OCI-LY1 (cell line): ENCODE measurements around the gene GALNT13.

Source experiments
- H2AFZ ChIP-seq: fragments of 200-600 bp; sonication (generic), shearing (Covaris generic); 2 replicates; pipeline ENCODE4 v1.6.0; 2014; ENCODE audit warnings: antibody characterized with exemption, mild to moderate bottlenecking, low read length
- H3F3A ChIP-seq: fragments of 200-600 bp; sonication (generic), shearing (Covaris generic); 2 replicates; pipeline ENCODE4 v1.6.0; 2014; ENCODE audit warnings: mild to moderate bottlenecking, antibody characterized with exemption, low read length, moderate library complexity; ENCODE audit not compliant: insufficient read depth
- H3K27ac ChIP-seq: fragments of 200-600 bp; sonication (generic); 2 replicates; pipeline ENCODE4 v1.5.1; 2014; ENCODE audit warnings: low read length, mixed run types, mild to moderate bottlenecking, low read depth; ENCODE audit not compliant: poor library complexity, severe bottlenecking
- H3K27me3 ChIP-seq: fragments of 200-600 bp; sonication (generic); 2 replicates; pipeline ENCODE4 v1.6.0; 2014; ENCODE audit warnings: antibody characterized with exemption, mild to moderate bottlenecking, low read length, moderate library complexity; ENCODE audit not compliant: insufficient read depth
- H3K36me3 ChIP-seq: fragments of 200-600 bp; sonication (generic); 2 replicates; pipeline ENCODE4 v1.6.1; 2014; ENCODE audit warnings: mild to moderate bottlenecking, antibody characterized with exemption, low read length, moderate library complexity, mixed read lengths; ENCODE audit not compliant: insufficient read depth
- H3K4me1 ChIP-seq: fragments of 200-600 bp; sonication (generic); 2 replicates; pipeline ENCODE4 v1.5.1; 2014; ENCODE audit warnings: mild to moderate bottlenecking, low read length, moderate library complexity; ENCODE audit not compliant: insufficient read depth, severe bottlenecking
- H3K4me2 ChIP-seq: fragments of 200-600 bp; sonication (generic), shearing (Covaris generic); 2 replicates; pipeline ENCODE4 v1.6.1; 2014; ENCODE audit warnings: low read length
- H3K4me3 ChIP-seq: fragments of 200-600 bp; sonication (generic); 2 replicates; pipeline ENCODE4 v1.5.1; 2014; ENCODE audit warnings: low read length, low read depth, mild to moderate bottlenecking, mixed read lengths; ENCODE audit not compliant: poor library complexity, severe bottlenecking
- H3K79me2 ChIP-seq: fragments of 200-600 bp; shearing (Covaris generic); 2 replicates; pipeline ENCODE4 v1.6.1; 2016; ENCODE audit warnings: mixed run types, low read length, mixed read lengths; ENCODE audit not compliant: insufficient read depth
- H3K9ac ChIP-seq: fragments of 200-600 bp; sonication (generic), shearing (Covaris generic); 2 replicates; pipeline ENCODE4 v1.6.1; 2014; ENCODE audit warnings: mild to moderate bottlenecking, low read length, mixed read lengths
- H3K9me2 ChIP-seq: fragments of 200-600 bp; sonication (generic), shearing (Covaris generic); 2 replicates; pipeline ENCODE4 v1.6.1; 2014; ENCODE audit warnings: low read depth, mild to moderate bottlenecking, low read length, mixed read lengths
- H3K9me3 ChIP-seq: fragments of 200-600 bp; shearing (Covaris generic); 2 replicates; pipeline ENCODE4 v1.6.1; 2014; ENCODE audit warnings: low read length, mixed read lengths
- H4K20me1 ChIP-seq: fragments of 200-600 bp; sonication (generic), shearing (Covaris generic); 2 replicates; pipeline ENCODE4 v1.6.0; 2016; ENCODE audit warnings: mild to moderate bottlenecking, low read length; ENCODE audit not compliant: insufficient read depth
- CTCF ChIP-seq: fragments of 200-600 bp; sonication (generic), shearing (Covaris generic); IDR thresholded peaks from 2 replicates; pipeline ENCODE4 v1.5.1; 2017; ENCODE audit warnings: mild to moderate bottlenecking, antibody characterized with exemption, low read length, moderate library complexity, mixed read lengths
- EZH2 ChIP-seq: fragments of 200-600 bp; sonication (generic), shearing (Covaris generic); IDR thresholded peaks from 2 replicates; pipeline ENCODE4 v1.8.0; 2017; ENCODE audit warnings: borderline replicate concordance, mixed run types, mild to moderate bottlenecking, antibody characterized with exemption, low read length, moderate library complexity, mixed read lengths

Gene GALNT13

DNA sequence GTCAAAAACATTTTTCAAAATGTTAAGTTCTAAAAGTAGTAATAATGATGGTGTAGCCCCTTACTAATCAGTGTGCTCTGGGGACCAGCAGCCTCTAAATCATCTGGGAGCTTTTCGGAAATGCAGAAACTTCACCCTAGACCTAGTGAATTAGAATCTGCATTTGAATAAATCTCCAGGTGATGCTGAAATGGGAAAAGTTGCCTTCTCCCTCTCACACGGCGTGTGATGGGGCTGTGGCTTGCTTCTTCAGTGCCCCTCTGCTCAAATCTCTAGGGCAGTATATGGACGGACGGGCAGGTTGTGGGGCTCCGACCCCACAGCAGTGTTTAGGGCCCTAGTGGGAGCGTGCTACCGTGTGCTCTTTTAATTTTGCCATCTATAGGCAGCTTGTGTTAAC lies 368.6 kb downstream of the GALNT13 start:
- Histone ChIP-seq H3K27me3 (no peaks in the 10 kb centered on the region), H3K9ac (no peak overlapping the region), H3K27ac (no peak overlapping the region), H2AFZ (no peak overlapping the region), H3K4me3 (no peak overlapping the region), H3K4me2 (no peak overlapping the region), H3K9me3 (no peaks in the 10 kb centered on the region), H3K36me3 (no peaks in the 10 kb centered on the region), H4K20me1 (no peaks in the 10 kb centered on the region), H3K9me2 (no peaks in the 10 kb centered on the region), H3K4me1 (no peaks in the 10 kb centered on the region), H3F3A (no peaks in the 10 kb centered on the region), H3K79me2 (no peaks in the 10 kb centered on the region)
- TF ChIP-seq EZH2 (no peak), CTCF (no peak)

DNA sequence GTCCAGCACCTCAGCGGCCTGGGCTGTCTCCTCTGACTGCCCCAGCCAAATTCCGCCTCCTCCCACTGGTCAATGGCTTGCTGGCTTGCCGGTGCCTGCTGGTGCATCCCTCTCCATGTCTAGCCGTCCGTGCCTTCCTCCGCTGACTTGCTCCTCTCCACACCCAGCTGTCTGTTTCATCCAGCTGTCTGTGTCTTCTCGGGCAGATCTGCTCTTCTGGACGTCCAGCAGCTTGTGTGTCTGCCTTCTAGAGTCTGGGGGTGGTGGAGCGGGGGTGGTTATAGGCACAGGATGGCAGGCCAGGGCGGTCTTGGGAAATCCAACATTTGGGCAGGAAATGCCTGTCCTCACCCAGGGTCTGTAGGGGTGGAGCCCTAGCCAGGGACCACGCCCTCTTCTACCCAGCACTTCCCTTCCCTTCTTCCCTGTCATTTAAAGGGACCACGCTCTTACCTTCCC lies 369.2 kb downstream of the GALNT13 start:
- H3K4me3 ChIP-seq = no peak overlapping the region
- TF ChIP-seq EZH2 = no peak
- TF ChIP-seq CTCF = no peak
- no peaks in the 10 kb centered on the region for H4K20me1 ChIP-seq
- no peak overlapping the region for H3K4me2 ChIP-seq
- no peaks in the 10 kb centered on the region for H3K9me3 ChIP-seq
- H3K4me1 ChIP-seq = no peaks in the 10 kb centered on the region
- H3K9ac ChIP-seq = no peak overlapping the region
- no peak overlapping the region for H2AFZ ChIP-seq
- H3K79me2 ChIP-seq = no peaks in the 10 kb centered on the region
- no peaks in the 10 kb centered on the region for H3K9me2 ChIP-seq
- H3F3A ChIP-seq = no peaks in the 10 kb centered on the region
- no peak overlapping the region for H3K27ac ChIP-seq
- H3K27me3 ChIP-seq = no peaks in the 10 kb centered on the region
- no peaks in the 10 kb centered on the region for H3K36me3 ChIP-seq

DNA sequence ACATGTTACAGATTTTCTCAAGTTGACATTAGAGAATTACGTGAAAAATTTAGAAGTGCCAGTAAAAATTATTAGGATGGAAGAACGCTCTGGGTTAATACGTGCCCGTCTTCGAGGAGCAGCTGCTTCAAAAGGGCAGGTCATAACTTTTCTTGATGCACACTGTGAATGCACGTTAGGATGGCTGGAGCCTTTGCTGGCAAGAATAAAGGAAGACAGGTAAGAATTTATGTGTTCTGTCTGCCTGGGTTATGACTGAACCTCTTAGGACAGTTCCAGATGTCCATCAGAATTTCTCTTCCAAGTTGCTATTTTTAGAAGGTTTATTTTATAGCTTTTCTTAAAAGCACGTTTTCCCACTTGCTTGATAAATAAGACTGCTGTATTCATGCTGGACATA lies 371.0 kb downstream of the GALNT13 start:
- no peaks in the 10 kb centered on the region for H3K36me3 ChIP-seq
- H3K27ac ChIP-seq = no peak overlapping the region
- H3K27me3 ChIP-seq = no peaks in the 10 kb centered on the region
- H3K4me2 ChIP-seq = no peak overlapping the region
- no peaks in the 10 kb centered on the region for H3F3A ChIP-seq
- no peaks in the 10 kb centered on the region for H3K9me2 ChIP-seq
- no peaks in the 10 kb centered on the region for H4K20me1 ChIP-seq
- no peaks in the 10 kb centered on the region for H3K9me3 ChIP-seq
- H3K4me3 ChIP-seq = no peak overlapping the region
- no peak overlapping the region for H2AFZ ChIP-seq
- TF ChIP-seq EZH2 (no peak), CTCF (no peak)
- H3K79me2 ChIP-seq = no peaks in the 10 kb centered on the region
- no peak overlapping the region for H3K9ac ChIP-seq
- H3K4me1 ChIP-seq = no peaks in the 10 kb centered on the region
